Measurements from ENCODE around the gene REPIN1. TPM values are rescaled to one million over a fixed set of nuclear protein-coding genes. Genes with fewer than 3 reads are reported as not detected.

Gene REPIN1
- total and polyA plus RNA-seq, 4 donors, result 17.1 to 118 (median 55.1) TPM

- Histone ChIP-seq H3K27ac (ENCODE audit: low read depth in 1 of 2, low read length in 2 of 2) (peak overlapping the region; percentile 98 to 99), H3K27me3 (ENCODE audit: control insufficient read depth in 4 of 4, insufficient read depth in 4 of 4, low read length in 3 of 4) (no peaks in the 10 kb centered on the region), H3K4me1 (ENCODE audit: control insufficient read depth in 4 of 4, insufficient read depth in 4 of 4, low read length in 3 of 4) (peaks cover 4 to 49% (median 34%) of the 10 kb centered on the region in 4 donors), H3K9me3 (ENCODE audit: control insufficient read depth in 4 of 4, low read length in 3 of 4) (no peaks in the 10 kb centered on the region), H3K4me3 (ENCODE audit: low read depth in 1 of 3, low read length in 3 of 3) (peak overlapping the region; percentile 76 to 97 (median 82)), H3K36me3 (ENCODE audit: control insufficient read depth in 4 of 4, insufficient read depth in 3 of 4, low read depth in 1 of 4, low read length in 3 of 4) (peaks cover 6 to 21% (median 17%) of the 10 kb centered on the region in 4 donors), H3K9ac (ENCODE audit: low read depth in 1 of 2, low read length in 2 of 2) (peak overlapping the region; percentile 90 to 95)
- TF ChIP-seq ZBTB33 (IDR thresholded peaks at IDR 0.05) (no peak), ATF3 (IDR thresholded peaks at IDR 0.05) (no peak), REST (IDR thresholded peaks at IDR 0.05) (no peak), TAF1 (conservative IDR thresholded peaks at IDR 0.05) (no peak), MAX (IDR thresholded peaks at IDR 0.05) (no peak), RAD21 (IDR thresholded peaks at IDR 0.05) (no peak), RXRA (IDR thresholded peaks at IDR 0.05) (no peak), FOXA1 (IDR thresholded peaks at IDR 0.05) (no peak), EGR1 (IDR thresholded peaks at IDR 0.05; ENCODE audit: low read depth in 2 of 2) (no peak), YY1 (IDR thresholded peaks at IDR 0.05) (no peak), FOXA2 (IDR thresholded peaks at IDR 0.05) (no peak), JUND (IDR thresholded peaks at IDR 0.05) (no peak)
- TF ChIP-seq, protein P1, sequence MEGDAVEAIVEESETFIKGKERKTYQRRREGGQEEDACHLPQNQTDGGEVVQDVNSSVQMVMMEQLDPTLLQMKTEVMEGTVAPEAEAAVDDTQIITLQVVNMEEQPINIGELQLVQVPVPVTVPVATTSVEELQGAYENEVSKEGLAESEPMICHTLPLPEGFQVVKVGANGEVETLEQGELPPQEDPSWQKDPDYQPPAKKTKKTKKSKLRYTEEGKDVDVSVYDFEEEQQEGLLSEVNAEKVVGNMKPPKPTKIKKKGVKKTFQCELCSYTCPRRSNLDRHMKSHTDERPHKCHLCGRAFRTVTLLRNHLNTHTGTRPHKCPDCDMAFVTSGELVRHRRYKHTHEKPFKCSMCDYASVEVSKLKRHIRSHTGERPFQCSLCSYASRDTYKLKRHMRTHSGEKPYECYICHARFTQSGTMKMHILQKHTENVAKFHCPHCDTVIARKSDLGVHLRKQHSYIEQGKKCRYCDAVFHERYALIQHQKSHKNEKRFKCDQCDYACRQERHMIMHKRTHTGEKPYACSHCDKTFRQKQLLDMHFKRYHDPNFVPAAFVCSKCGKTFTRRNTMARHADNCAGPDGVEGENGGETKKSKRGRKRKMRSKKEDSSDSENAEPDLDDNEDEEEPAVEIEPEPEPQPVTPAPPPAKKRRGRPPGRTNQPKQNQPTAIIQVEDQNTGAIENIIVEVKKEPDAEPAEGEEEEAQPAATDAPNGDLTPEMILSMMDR (IDR thresholded peaks at IDR 0.05; ENCODE audit: low read depth, low read length, missing input control), result no peak
- 20% methylated on average over 23 of the region's 23 CpGs for WGBS
- no peak for DNase-seq (ENCODE audit: low spot score)
Measured at GRCh38 chr7:150369748-150370501, 1.3 kb downstream of the REPIN1 start.

DNA sequence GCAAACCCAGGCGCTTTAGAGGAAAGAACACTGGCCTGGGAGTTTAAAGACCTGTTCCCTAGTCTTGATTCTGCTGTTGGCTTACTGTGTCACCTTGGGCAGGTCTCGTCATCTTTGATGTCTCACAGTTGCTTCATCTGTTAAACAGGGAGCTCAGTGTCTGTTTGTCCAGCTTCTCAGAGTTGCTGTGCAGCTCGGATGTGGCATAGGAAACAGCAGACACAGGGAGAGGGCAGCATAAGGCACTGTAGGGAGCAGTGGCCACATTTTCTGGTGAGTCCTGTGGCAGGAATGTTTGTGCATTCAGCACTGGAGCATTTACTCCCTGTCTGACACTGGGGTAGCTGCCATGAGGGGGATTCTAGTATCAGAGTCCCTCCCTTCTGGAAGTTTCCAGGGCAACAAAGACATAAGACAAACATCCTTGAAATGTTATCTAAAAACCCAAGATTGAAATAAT is 2.0 kb downstream of the REPIN1 start:
- Histone ChIP-seq H3K27me3 (ENCODE audit: control insufficient read depth in 4 of 4, insufficient read depth in 4 of 4, low read length in 3 of 4) (no peaks in the 10 kb centered on the region), H3K27ac (ENCODE audit: low read depth in 1 of 2, low read length in 2 of 2) (peak overlapping the region; percentile 98 to 99), H3K9me3 (ENCODE audit: control insufficient read depth in 4 of 4, low read length in 3 of 4) (no peaks in the 10 kb centered on the region), H3K4me3 (ENCODE audit: low read depth in 1 of 3, low read length in 3 of 3) (no peak overlapping the region), H3K4me1 (ENCODE audit: control insufficient read depth in 4 of 4, insufficient read depth in 4 of 4, low read length in 3 of 4) (peaks cover 6 to 52% (median 35%) of the 10 kb centered on the region in 4 donors), H3K36me3 (ENCODE audit: control insufficient read depth in 4 of 4, insufficient read depth in 3 of 4, low read depth in 1 of 4, low read length in 3 of 4) (peaks cover 6 to 21% (median 17%) of the 10 kb centered on the region in 4 donors), H3K9ac (ENCODE audit: low read depth in 1 of 2, low read length in 2 of 2) (peak overlapping the region in 1 of 2 donors; percentile 74)
- 49% methylated on average over 3 of the region's 3 CpGs for whole genome bisulfite sequencing
- DNase-seq (ENCODE audit: low spot score), result no peak
- TF ChIP-seq JUND (IDR thresholded peaks at IDR 0.05) (no peak), EGR1 (IDR thresholded peaks at IDR 0.05; ENCODE audit: low read depth in 2 of 2) (no peak), YY1 (IDR thresholded peaks at IDR 0.05) (no peak), RAD21 (IDR thresholded peaks at IDR 0.05) (no peak), FOXA2 (IDR thresholded peaks at IDR 0.05) (no peak), REST (IDR thresholded peaks at IDR 0.05) (no peak), TAF1 (conservative IDR thresholded peaks at IDR 0.05) (no peak), GABPA (IDR thresholded peaks at IDR 0.05 in 1 of 2, conservative IDR thresholded peaks at IDR 0.05 in 1 of 2) (no peak), HNF4A (conservative IDR thresholded peaks at IDR 0.05) (no peak), FOXA1 (IDR thresholded peaks at IDR 0.05) (no peak), ZBTB33 (IDR thresholded peaks at IDR 0.05) (no peak)
